ENCODE results near the gene SBF2.

The SBF2 gene

DNA sequence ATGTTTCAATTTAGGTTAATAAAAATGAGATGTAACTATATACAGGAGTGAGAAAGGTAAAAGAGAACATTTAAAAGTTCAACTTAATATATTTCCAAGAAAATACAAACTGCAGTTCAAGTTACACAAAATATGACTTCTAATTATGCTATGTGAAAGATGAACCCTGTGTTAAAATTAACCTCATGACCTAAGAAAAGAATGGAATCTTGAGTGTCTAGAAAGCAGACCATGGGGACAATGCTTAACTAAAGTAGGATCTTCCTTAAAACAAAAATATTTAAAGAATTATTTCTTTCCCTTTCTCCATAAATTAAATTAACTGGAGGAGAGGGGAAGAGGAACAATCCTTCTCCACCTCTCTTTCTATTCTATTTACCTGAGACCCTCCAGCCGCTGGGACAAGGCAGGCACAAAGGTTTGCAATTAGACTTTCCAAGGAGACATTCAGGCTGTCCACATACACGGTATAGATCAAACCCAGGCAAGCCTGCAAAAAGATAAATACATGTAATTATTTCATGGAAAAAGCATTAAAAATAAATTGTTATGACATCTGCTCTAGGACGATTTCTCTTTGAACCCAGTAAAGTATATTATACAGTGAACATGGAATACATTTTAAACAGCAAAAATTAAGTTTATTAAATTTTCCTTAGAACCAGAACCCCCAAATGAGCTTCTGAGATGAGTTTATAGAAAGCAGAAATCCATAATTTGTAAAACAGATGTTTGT, 264.5 kb downstream of the SBF2 start:
- Mint-ChIP-seq H3K36me3 (no peaks in the 10 kb centered on the region), H3K4me3 (no peak overlapping the region), H3K9me3 (no peaks in the 10 kb centered on the region), H3K4me1 (no peaks in the 10 kb centered on the region), H3K27me3 (no peaks in the 10 kb centered on the region), H3K27ac (no peak overlapping the region)
- DNase-seq, result no peak
- CTCF ChIA-PET, result no interaction called here

GRCh38 chr11:10026514-10026913, 267.5 kb downstream of the SBF2 start:
- DNase-seq, result no peak
- CTCF ChIA-PET, result no interaction called here
- no peak overlapping the region for H3K27ac Mint-ChIP-seq
- H3K9me3 Mint-ChIP-seq, result no peaks in the 10 kb centered on the region
- H3K4me3 Mint-ChIP-seq, result no peak overlapping the region
- no peaks in the 10 kb centered on the region for H3K27me3 Mint-ChIP-seq
- H3K4me1 Mint-ChIP-seq, result peaks cover 2% of the 10 kb centered on the region
- H3K36me3 Mint-ChIP-seq, result no peaks in the 10 kb centered on the region

- CTCF ChIA-PET, result no interaction called here
- no peak for DNase-seq
- Mint-ChIP-seq H3K4me1 (peaks cover 12% of the 10 kb centered on the region), H3K27me3 (no peaks in the 10 kb centered on the region), H3K36me3 (no peaks in the 10 kb centered on the region), H3K4me3 (no peak overlapping the region), H3K27ac (no peak overlapping the region), H3K9me3 (no peaks in the 10 kb centered on the region)
Observed at GRCh38 chr11:10023212-10023611, 270.8 kb downstream of the SBF2 start.

GRCh38 chr11:10022764-10023163, 271.3 kb downstream of the SBF2 start:
- Mint-ChIP-seq H3K9me3 (no peaks in the 10 kb centered on the region), H3K4me1 (peaks cover 12% of the 10 kb centered on the region), H3K36me3 (no peaks in the 10 kb centered on the region), H3K4me3 (no peak overlapping the region), H3K27me3 (no peaks in the 10 kb centered on the region), H3K27ac (no peak overlapping the region)
- DNase-seq, result no peak
- CTCF ChIA-PET, result no interaction called here

DNA sequence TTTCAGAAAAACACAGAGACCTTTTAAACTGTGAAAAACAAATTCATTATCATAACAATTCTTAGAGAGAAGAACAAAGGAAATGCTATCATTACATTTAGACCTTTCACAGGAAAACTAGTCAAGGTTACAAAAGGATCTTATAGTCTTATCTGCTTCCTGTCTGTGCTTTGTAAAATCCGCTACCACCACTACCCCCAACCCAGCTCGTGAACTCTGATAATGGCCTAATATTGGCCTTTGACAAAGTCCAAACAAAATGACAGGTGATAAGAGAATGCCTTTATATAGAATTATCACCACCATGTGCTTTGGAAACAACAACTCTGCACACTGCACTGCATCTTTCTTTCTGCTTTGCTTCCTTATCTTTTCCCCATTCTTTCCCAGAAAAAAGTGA, 272.5 kb downstream of the SBF2 start:
- Mint-ChIP-seq H3K27me3 (no peaks in the 10 kb centered on the region), H3K9me3 (no peaks in the 10 kb centered on the region), H3K27ac (no peak overlapping the region), H3K4me3 (no peak overlapping the region), H3K4me1 (peaks cover 12% of the 10 kb centered on the region), H3K36me3 (no peaks in the 10 kb centered on the region)
- CTCF ChIA-PET, result no interaction called here
- DNase-seq, result no peak

DNA sequence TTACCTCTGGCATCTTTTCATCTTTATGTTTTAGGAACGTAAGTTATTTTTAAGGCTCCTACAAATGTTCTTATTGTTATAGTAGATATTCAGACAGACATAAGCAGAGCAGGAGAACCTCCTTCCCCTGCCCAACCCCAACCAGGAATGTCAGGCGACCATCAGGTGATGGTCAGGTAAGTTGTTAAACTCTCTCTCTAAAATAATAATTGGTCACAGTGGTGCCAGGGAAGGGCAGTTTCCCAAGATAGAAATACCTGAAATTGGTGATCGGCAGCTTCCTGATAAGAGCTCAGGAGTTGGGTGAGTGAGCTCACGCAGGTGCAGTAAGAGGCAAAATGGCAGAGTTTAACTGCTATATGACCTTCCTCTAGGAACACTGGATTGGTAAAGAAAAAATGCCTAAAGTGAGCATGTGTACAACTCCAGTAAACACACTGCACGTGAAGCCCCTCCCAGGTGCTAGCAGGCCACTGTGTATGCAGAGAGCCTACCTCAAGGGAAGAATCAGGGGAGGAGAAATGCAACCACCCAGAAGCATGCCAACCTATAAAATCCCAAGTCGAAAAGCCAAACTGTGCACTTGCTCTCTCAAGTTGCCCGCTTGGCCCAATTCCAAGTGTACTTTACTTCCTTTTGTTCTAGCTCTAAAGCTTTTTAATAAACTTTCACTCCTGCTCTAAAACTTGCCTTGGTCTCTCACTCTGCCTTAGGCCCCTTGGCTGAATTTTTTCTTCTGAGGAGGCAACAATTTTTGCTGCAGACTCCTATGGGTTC, 273.9 kb downstream of the SBF2 start:
- CTCF ChIA-PET, result interaction anchor here (0.7 to 1.1 kb wide), 2 partner anchors 57 to 176 kb away, joined by 3 read pairs; no protein-coding TSS in a partner anchor
- no peak for DNase-seq
- Mint-ChIP-seq H3K27me3 (no peaks in the 10 kb centered on the region), H3K27ac (no peak overlapping the region), H3K9me3 (no peaks in the 10 kb centered on the region), H3K4me1 (peaks cover 12% of the 10 kb centered on the region), H3K4me3 (no peak overlapping the region), H3K36me3 (no peaks in the 10 kb centered on the region)

- no peaks in the 10 kb centered on the region for H3K27me3 Mint-ChIP-seq
- no peaks in the 10 kb centered on the region for H3K36me3 Mint-ChIP-seq
- no peak for DNase-seq
- peaks cover 12% of the 10 kb centered on the region for H3K4me1 Mint-ChIP-seq
- no peak overlapping the region for H3K27ac Mint-ChIP-seq
- CTCF ChIA-PET, result no interaction called here
- no peaks in the 10 kb centered on the region for H3K9me3 Mint-ChIP-seq
- no peak overlapping the region for H3K4me3 Mint-ChIP-seq
Observed at GRCh38 chr11:10017911-10018310, 276.1 kb downstream of the SBF2 start.

DNA sequence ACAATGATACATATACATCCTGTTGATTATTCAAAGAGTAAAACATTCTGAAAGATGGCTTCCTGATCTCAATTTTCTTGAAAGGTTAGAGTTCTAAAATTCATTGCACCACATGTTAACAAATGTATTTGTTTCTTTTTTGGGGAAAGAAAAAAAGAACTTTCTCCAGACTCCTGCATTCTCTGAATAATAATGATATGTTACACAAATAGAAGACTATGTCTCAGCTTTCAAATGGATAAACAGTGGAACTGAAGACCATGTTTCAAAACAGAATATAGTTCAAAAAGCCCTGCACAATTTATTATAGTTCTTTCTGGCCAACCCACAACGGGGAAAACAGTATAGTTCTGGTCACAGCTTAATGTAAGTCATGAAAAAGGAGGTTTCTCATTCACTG, 277.0 kb downstream of the SBF2 start:
- H3K4me1 Mint-ChIP-seq, result peaks cover 12% of the 10 kb centered on the region
- H3K27ac Mint-ChIP-seq, result no peak overlapping the region
- H3K36me3 Mint-ChIP-seq, result no peaks in the 10 kb centered on the region
- peaks cover under 1% of the 10 kb centered on the region for H3K9me3 Mint-ChIP-seq
- H3K4me3 Mint-ChIP-seq, result no peak overlapping the region
- no peaks in the 10 kb centered on the region for H3K27me3 Mint-ChIP-seq
- CTCF ChIA-PET, result no interaction called here
- DNase-seq, result no peak

DNA sequence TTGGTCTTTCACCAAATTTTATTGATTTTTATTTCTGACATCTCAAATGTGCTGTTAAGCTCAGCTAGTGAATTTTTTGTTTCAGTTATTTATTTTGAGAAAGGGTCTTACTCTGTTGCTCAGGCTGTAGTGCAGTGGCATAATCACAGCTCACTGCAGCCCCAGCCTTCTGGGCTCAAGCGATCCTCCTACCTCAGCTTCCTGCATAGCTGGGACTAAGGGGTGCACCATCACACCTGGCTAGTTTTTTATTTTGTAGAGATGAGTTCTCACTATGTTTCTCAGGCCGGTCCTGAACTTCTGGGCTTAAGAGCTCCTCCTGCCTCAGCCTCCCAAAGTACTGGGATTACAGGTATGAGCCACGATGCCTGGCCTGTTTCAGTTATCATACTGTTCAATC, 282.0 kb downstream of the SBF2 start:
- Mint-ChIP-seq H3K4me3 (no peak overlapping the region), H3K4me1 (no peaks in the 10 kb centered on the region), H3K9me3 (peaks cover 28% of the 10 kb centered on the region), H3K27me3 (no peaks in the 10 kb centered on the region), H3K36me3 (no peaks in the 10 kb centered on the region), H3K27ac (no peak overlapping the region)
- DNase-seq, result no peak
- CTCF ChIA-PET, result interaction anchor here (0.9 kb wide), 1 partner anchor 295 kb away, joined by 3 read pairs; no protein-coding TSS in a partner anchor

DNA sequence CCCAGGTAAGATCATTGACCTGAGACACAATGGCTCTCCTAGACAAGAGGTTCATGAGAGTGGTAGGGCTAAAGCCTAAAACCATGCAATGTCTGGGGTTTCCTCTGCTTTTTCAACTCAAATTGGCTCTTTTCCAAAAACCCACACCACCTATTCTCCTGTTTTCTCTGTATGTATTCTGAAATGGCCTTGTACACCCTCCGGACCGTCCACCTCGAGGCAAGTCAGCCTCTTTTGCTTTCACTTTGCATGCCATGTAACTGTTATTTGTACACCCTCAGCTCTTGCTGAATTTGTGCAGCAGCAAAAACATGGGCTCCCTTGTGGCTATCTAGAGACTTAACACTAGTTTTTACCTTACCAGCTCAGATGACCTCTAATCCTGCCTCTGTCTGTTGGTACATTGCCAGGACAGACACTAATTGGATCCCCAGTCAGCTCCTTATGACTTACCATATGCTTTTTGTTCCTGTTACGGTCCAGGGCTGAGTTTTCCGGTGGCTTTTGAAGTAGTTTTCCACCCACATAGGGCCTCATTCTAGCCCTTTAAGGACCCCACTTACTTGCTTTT, 288.0 kb downstream of the SBF2 start:
- no peak for DNase-seq
- CTCF ChIA-PET, result no interaction called here
- Mint-ChIP-seq H3K36me3 (no peaks in the 10 kb centered on the region), H3K27me3 (no peaks in the 10 kb centered on the region), H3K9me3 (peaks cover 27% of the 10 kb centered on the region), H3K4me1 (no peaks in the 10 kb centered on the region), H3K4me3 (no peak overlapping the region), H3K27ac (no peak overlapping the region)

GRCh38 chr11:10004526-10005113, 289.4 kb downstream of the SBF2 start:
- DNase-seq, result no peak
- H3K9me3 Mint-ChIP-seq, result peaks cover 19% of the 10 kb centered on the region
- H3K36me3 Mint-ChIP-seq, result no peaks in the 10 kb centered on the region
- H3K4me1 Mint-ChIP-seq, result no peaks in the 10 kb centered on the region
- H3K4me3 Mint-ChIP-seq, result no peak overlapping the region
- H3K27ac Mint-ChIP-seq, result no peak overlapping the region
- H3K27me3 Mint-ChIP-seq, result no peaks in the 10 kb centered on the region
- CTCF ChIA-PET, result no interaction called here

- Mint-ChIP-seq H3K27ac (no peak overlapping the region), H3K4me3 (no peak overlapping the region), H3K9me3 (peaks cover 6% of the 10 kb centered on the region), H3K4me1 (no peaks in the 10 kb centered on the region), H3K36me3 (no peaks in the 10 kb centered on the region), H3K27me3 (no peaks in the 10 kb centered on the region)
- CTCF ChIA-PET, result no interaction called here
- no peak for DNase-seq
Observed at GRCh38 chr11:10002221-10002620, 291.8 kb downstream of the SBF2 start.

DNA sequence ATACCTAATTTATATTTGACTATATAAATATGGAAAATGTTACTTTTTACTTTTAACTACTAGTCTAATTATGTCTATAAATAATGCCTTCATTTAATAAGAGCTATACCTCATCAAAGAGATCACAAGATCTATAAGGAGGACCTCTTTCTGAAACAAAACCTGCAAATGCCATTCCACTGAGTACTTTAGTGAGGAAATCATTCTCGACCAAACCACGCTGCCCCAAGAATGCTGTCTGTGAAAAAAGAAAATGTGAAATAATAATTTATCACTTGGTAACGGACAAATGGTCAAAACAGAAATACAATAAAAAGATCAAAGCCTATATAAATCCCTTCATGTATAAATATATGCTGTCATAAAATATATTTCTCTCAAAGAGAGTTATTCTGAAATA, 301.7 kb downstream of the SBF2 start:
- H3K4me1 Mint-ChIP-seq, result no peaks in the 10 kb centered on the region
- H3K27me3 Mint-ChIP-seq, result no peaks in the 10 kb centered on the region
- H3K27ac Mint-ChIP-seq, result no peak overlapping the region
- CTCF ChIA-PET, result no interaction called here
- no peaks in the 10 kb centered on the region for H3K9me3 Mint-ChIP-seq
- no peak for DNase-seq
- H3K36me3 Mint-ChIP-seq, result no peaks in the 10 kb centered on the region
- no peak overlapping the region for H3K4me3 Mint-ChIP-seq

- H3K27ac Mint-ChIP-seq, result no peak overlapping the region
- H3K4me3 Mint-ChIP-seq, result no peak overlapping the region
- no peaks in the 10 kb centered on the region for H3K9me3 Mint-ChIP-seq
- peaks cover 2% of the 10 kb centered on the region for H3K4me1 Mint-ChIP-seq
- DNase-seq, result no peak
- H3K36me3 Mint-ChIP-seq, result no peaks in the 10 kb centered on the region
- CTCF ChIA-PET, result interaction anchor here (1.6 kb wide), 1 partner anchor 18 kb away, joined by 3 read pairs; no protein-coding TSS in a partner anchor
- H3K27me3 Mint-ChIP-seq, result no peaks in the 10 kb centered on the region
Observed at GRCh38 chr11:9990221-9990973, 303.6 kb downstream of the SBF2 start.

Measured in activated naive CD4-positive, alpha-beta T cell treated with anti-CD3 and anti-CD28 coated beads, Interleukin-2, amount 10 ng/mL, durations not matched to agents 7 days and 5 days (primary cell).